GM12878 (cell line): ENCODE data around the gene NKD2. TPM values are rescaled to one million over a fixed set of nuclear protein-coding genes. Genes with fewer than 3 reads are reported as not detected.

Experiments
- ATAC-seq: fragments of 200-7000 bp; cut with Tn5 transposase; 3 replicates; pipeline ENCODE4 v1.9.1; 2020; ENCODE audit warnings: mild to moderate bottlenecking, moderate library complexity
- BruUV-seq: library from RNA; stranded (reverse); fragments of 400-500 nt; replicated peaks from 2 replicates; lab custom pipeline; 2021; lab: Mats Ljungman, UMichigan
- CTCF ChIA-PET: fragments of 300-600 bp; sonication (Branson Sonifier 250); formaldehyde crosslinking; extraction: SDS; loops from one replicate; lab custom pipeline; 2021; ENCODE audit warnings: inconsistent platforms; lab: Yijun Ruan, JAX
- POLR2A ChIA-PET: fragments of 350-600 bp; formaldehyde crosslinking; extraction: SDS; loops from one replicate; lab custom pipeline; 2021; ENCODE audit warnings: inconsistent platforms; lab: Charles Lee
- RAD21 ChIA-PET: fragments of 300-600 bp; sonication (Branson Sonifier 250); formaldehyde crosslinking; loops from one replicate; lab custom pipeline; 2023; ENCODE audit warnings: antibody characterized with exemption; ENCODE audit not compliant: unreplicated experiment; lab: Charles Lee
- SMC1A ChIA-PET: fragments of 300-600 bp; sonication (Branson Sonifier 250); formaldehyde crosslinking; loops from one replicate; lab custom pipeline; 2023; ENCODE audit not compliant: unreplicated experiment, uncharacterized antibody; lab: Charles Lee
- DNase-seq: peaks from one replicate; pipeline ENCODE4 v3.0.0-alpha.2; 2011; ENCODE audit warnings: low read depth, low spot score
- FAIRE-seq: peaks from 3 replicates; lab custom pipeline; 2011; peaks lifted over from hg19 to GRCh38; lab: Jason Lieb, UNC
- H2AFZ ChIP-seq: 2 replicates; pipeline ENCODE4 v1.6.0; 2011; ENCODE audit warnings: low read depth, low read length, control low read depth; ENCODE audit not compliant: control insufficient read depth
- H3K27ac ChIP-seq: 2 replicates; pipeline ENCODE4 v1.5.1; 2011; ENCODE audit warnings: control low read depth; ENCODE audit not compliant: control insufficient read depth, insufficient read depth
- H3K27me3 ChIP-seq, 2 experiments: replicated peaks in 1 of 2; 2 replicates each; pipeline versions ENCODE4 v1.6.0 to v1.6.1; 2011; ENCODE audit warnings: low read length in 1 of 2; ENCODE audit not compliant: control insufficient read depth in 2 of 2, insufficient read depth in 2 of 2
- H3K36me3 ChIP-seq, 2 experiments: 2 replicates each; pipeline ENCODE4 v1.5.1; 2011; ENCODE audit warnings: low read length in 1 of 2; ENCODE audit not compliant: control insufficient read depth in 2 of 2, insufficient read depth in 2 of 2
- H3K4me1 ChIP-seq: 2 replicates; pipeline ENCODE4 v1.6.1; 2011; ENCODE audit warnings: mild to moderate bottlenecking, low read length, moderate library complexity, mixed read lengths; ENCODE audit not compliant: control insufficient read depth, insufficient read depth
- H3K4me2 ChIP-seq: 2 replicates; pipeline ENCODE4 v1.6.0; 2011; ENCODE audit warnings: control low read depth; ENCODE audit not compliant: control insufficient read depth, insufficient read depth
- H3K4me3 ChIP-seq: fragments of 200-600 bp; sonication (generic); 2 replicates; pipeline ENCODE4 v1.5.1; 2016
- H3K79me2 ChIP-seq: 2 replicates; pipeline ENCODE4 v1.6.0; 2011; ENCODE audit warnings: low read length; ENCODE audit not compliant: control insufficient read depth, insufficient read depth
- H3K9ac ChIP-seq: 2 replicates; pipeline ENCODE4 v1.8.0; 2011; ENCODE audit warnings: low read length, control low read depth, mixed read lengths; ENCODE audit not compliant: control insufficient read depth, insufficient read depth
- H3K9me3 ChIP-seq: replicated peaks from 3 replicates; pipeline ENCODE4 v1.5.1; 2011; ENCODE audit warnings: mild to moderate bottlenecking, low read length; ENCODE audit not compliant: control insufficient read depth, insufficient read depth
- H4K20me1 ChIP-seq: 2 replicates; pipeline ENCODE4 v1.6.0; 2011; ENCODE audit not compliant: control insufficient read depth, insufficient read depth
- JUND ChIP-seq: IDR thresholded peaks from 2 replicates; pipeline ENCODE4 v1.6.1; 2012; ENCODE audit warnings: low read depth, mild to moderate bottlenecking, low read length, improper control_type of control experiment, moderate library complexity
- SPI1 ChIP-seq: IDR thresholded peaks from 2 replicates; pipeline ENCODE4 v1.6.1; 2011; ENCODE audit warnings: low read depth, mild to moderate bottlenecking, low read length, moderate library complexity, borderline replicate concordance; ENCODE audit not compliant: insufficient read depth
- TCF7 ChIP-seq: IDR thresholded peaks from 2 replicates; pipeline ENCODE4 v1.6.1; 2014; ENCODE audit warnings: antibody characterized with exemption, borderline replicate concordance
- WGBS: methylation state at CpG from one replicate; pipeline ENCODE4 v1.1.6; 2016; ENCODE audit warnings: low lambda C conversion rate; ENCODE audit not compliant: insufficient replicate concordance, insufficient coverage; ENCODE audit errors: missing lambda C conversion rate; 5-methylcytosine and 5-hydroxymethylcytosine counted together
- in situ Hi-C: fragments of 300-500 bp; cut with MboI; formaldehyde crosslinking; loops from 9 replicates; pipeline ENCODE4 v1.14.3; 2018; ENCODE audit warnings: mixed read lengths
- intact Hi-C: fragments of 100-400 bp; cut with micrococcal nuclease; formaldehyde crosslinking; loops from one replicate; pipeline ENCODE4 v1.14.2; 2022; ENCODE audit not compliant: unreplicated experiment
- polyA plus RNA-seq, 11 experiments: library from polyadenylated mRNA; depleted of rRNA in 4 of 11; unstranded in 6 of 11; stranded (reverse) in 5 of 11; fragments of >200 nt; fragmentation: Nextera tagmentation in 4 of 11; fragmentation: Illumina TruSeq in 1 of 11; extraction: Ambion mirVana in 4 of 11; extraction: Trizol in 1 of 11; gene quantifications; 1 replicate in 1 of 11; 2 replicates in 10 of 11; pipeline versions ENCODE4 v1.2.1 to v1.2.3, GENCODE V29; 2011 to 2016; ENCODE audit warnings: inconsistent platforms in 2 of 11, missing spikeins in 2 of 11, low read depth in 1 of 11
- total RNA-seq, 4 experiments: library from RNA; depleted of rRNA in 3 of 4; stranded (reverse); fragments of >200 nt in 3 of 4; fragmentation: Illumina TruSeq in 1 of 4; extraction: Trizol in 1 of 4; gene quantifications; 2 replicates each; pipeline versions ENCODE4 v1.2.1 to v1.2.3, GENCODE V29; 2013 to 2021
- TF ChIP-seq, protein P1 (sequence below): IDR thresholded peaks from 2 replicates; pipeline ENCODE4 v1.6.1; 2011; ENCODE audit warnings: low read depth, mild to moderate bottlenecking, low read length, moderate library complexity, borderline replicate concordance; ENCODE audit errors: extremely low read depth
- TF ChIP-seq, protein P2 (sequence below): IDR thresholded peaks from 2 replicates; pipeline ENCODE4 v1.6.1; 2011; ENCODE audit warnings: borderline replicate concordance, low read depth, mild to moderate bottlenecking, moderate library complexity, low read length; ENCODE audit not compliant: insufficient read depth, poor library complexity, severe bottlenecking

Gene NKD2
- total and polyA plus RNA-seq, 10 of the 15 experiments (the other 5 are each of a cell fraction or from before 2014, with no cell fraction given), result 0.20 to 0.83 (median 0.26) TPM; not detected in 7

DNA sequence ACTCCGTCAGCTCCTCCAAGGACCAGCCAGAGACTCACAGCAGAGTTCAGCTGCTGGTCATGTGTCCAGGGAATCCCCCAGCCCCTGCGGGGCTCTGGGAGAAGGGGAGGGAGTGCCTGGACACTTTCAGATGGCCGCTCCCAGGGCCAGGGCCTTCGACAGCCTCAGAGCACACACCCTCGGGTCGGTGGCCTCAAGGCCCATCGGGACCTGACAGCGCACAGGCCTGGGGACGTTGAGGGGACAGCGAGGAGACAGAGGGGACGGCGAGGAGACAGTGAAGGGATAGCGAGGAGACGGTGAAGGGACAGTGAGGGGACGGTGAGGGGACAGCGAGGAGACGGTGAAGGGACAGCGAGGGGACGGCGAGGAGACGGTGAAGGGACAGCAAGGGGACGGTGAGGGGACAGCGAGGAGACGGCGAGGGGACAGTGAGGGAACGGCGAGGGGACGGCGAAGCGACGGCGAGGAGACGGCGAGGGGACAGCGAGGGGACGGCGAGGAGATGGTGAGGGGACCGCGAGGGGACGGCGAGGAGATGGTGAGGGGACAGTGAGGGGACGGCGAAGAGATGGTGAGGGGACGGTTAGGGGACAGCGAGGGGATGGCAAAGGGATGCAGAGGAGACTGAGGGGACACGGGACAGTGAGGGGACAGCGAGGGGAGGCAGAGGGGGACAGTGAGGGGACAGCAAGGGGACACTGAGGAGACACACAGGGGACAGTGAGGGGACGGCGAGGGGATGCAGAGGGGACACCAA lies 56.0 kb downstream of the NKD2 start:
- Histone ChIP-seq H3K27ac (no peak overlapping the region), H3K9ac (no peak overlapping the region), H3K27me3 (no peaks in the 10 kb centered on the region), H3K9me3 (no peaks in the 10 kb centered on the region), H3K4me1 (no peaks in the 10 kb centered on the region), H3K36me3 (no peaks in the 10 kb centered on the region; a peak in 1 of 4 replicates), H3K4me2 (no peak overlapping the region), H2AFZ (no peak overlapping the region), H3K4me3 (no peak overlapping the region), H3K79me2 (no peaks in the 10 kb centered on the region), H4K20me1 (no peaks in the 10 kb centered on the region)
- intact Hi-C loops (no loop called here), in situ Hi-C loops (no loop called here)
- ChIA-PET SMC1A (no interaction called here), CTCF (no interaction called here), POLR2A (no interaction called here), RAD21 (no interaction called here)
- FAIRE-seq, result no peak
- no peak for ATAC-seq
- BruUV-seq, result no TSS peak
- no peak for DNase-seq
- WGBS, result 77% methylated on average over 30 of the region's 49 CpGs
- TF ChIP-seq JUND (no peak), SPI1 (no peak), TCF7 (no peak)
- TF ChIP-seq, protein P1, sequence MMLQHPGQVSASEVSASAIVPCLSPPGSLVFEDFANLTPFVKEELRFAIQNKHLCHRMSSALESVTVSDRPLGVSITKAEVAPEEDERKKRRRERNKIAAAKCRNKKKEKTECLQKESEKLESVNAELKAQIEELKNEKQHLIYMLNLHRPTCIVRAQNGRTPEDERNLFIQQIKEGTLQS, result no peak
- TF ChIP-seq, protein P2, sequence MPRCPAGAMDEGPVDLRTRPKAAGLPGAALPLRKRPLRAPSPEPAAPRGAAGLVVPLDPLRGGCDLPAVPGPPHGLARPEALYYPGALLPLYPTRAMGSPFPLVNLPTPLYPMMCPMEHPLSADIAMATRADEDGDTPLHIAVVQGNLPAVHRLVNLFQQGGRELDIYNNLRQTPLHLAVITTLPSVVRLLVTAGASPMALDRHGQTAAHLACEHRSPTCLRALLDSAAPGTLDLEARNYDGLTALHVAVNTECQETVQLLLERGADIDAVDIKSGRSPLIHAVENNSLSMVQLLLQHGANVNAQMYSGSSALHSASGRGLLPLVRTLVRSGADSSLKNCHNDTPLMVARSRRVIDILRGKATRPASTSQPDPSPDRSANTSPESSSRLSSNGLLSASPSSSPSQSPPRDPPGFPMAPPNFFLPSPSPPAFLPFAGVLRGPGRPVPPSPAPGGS, result peak; percentile 58
- TF ChIP-seq, all 136 proteins: peak for 1
